GM18499 (cell line): Measurements from ENCODE around the gene CRYL1.

ENCODE experiments used
- ATAC-seq: cut with Tn5 transposase; IDR thresholded peaks from one replicate; pipeline ENCODE4 v1.9.1; 2021; ENCODE audit warnings: moderate number of reproducible peaks; ENCODE audit not compliant: insufficient read depth, unreplicated experiment

Gene CRYL1

DNA sequence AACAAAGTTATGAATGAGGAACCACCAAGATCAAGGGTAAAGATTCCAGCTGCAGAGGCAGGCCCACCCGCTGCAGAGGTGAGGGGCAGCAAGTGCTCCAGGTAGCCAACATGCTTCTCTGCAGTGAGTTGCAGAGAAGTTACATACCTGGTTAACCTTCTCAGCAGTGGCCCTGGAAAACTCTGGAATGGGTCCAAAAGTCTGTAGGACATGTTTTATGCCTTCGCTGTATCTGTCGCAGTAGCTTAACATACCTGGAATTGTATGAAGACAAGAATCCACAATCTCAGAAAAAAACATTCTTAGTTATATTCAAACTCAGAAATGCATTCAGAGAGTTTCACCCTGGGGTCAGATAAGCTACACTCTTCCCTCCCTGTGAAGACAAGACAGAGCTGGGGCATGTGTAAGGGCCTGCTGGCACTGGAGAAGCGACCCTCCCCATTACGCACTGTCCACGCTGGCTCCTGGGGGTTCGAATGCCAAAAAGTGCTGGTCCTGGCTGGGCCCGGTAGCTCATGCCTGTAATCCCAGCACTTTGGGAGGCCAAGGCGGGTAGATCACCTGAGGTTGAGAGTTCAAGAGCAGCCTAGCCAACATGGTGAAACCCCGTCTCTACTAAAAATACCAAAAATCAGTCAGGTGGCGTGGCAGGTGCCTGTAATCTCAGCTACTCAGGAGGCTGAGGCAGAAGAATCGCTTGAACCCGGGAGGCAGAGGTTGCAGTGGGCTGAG is 121.0 kb downstream of the CRYL1 start:
- no peak for ATAC-seq

DNA sequence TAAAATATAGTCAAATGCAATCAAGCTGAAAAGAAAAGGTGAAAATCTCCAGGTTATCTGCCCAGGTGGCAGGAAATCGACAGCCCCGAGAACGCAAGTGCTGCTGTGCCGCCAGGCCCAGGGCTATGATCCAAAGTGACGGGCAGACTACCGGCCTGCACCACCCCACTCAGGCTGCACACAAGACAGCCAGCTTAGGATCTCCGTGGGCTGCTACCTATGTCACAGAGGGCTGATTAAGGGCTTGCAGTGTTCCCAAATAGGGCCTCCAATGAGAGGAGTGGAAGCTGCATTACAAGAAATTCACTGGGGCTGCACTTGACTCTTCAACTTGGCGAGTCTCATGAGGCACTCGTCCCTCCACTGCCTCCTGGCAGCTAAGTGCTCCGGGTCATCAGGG is 121.8 kb downstream of the CRYL1 start:
- no peak for ATAC-seq

DNA sequence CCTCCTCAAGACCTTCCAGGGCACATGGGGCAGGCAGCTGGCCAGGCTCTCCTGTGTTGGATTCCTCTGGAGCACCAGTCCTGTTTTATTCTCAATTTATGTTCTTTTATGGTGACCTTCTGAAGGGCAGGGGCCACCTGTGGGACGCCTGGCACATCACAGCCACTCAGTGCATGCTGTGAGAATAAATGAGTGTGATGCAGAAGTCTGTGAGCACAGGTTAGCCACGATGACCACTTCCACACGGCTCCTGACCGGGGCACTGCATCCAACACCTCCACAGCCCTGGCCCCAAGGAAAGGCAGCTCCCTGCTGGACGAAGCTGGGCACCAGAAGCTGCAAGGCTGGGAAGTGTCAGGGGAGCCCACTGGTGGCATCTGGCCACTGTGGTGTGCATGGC is 122.8 kb downstream of the CRYL1 start:
- no peak for ATAC-seq

DNA sequence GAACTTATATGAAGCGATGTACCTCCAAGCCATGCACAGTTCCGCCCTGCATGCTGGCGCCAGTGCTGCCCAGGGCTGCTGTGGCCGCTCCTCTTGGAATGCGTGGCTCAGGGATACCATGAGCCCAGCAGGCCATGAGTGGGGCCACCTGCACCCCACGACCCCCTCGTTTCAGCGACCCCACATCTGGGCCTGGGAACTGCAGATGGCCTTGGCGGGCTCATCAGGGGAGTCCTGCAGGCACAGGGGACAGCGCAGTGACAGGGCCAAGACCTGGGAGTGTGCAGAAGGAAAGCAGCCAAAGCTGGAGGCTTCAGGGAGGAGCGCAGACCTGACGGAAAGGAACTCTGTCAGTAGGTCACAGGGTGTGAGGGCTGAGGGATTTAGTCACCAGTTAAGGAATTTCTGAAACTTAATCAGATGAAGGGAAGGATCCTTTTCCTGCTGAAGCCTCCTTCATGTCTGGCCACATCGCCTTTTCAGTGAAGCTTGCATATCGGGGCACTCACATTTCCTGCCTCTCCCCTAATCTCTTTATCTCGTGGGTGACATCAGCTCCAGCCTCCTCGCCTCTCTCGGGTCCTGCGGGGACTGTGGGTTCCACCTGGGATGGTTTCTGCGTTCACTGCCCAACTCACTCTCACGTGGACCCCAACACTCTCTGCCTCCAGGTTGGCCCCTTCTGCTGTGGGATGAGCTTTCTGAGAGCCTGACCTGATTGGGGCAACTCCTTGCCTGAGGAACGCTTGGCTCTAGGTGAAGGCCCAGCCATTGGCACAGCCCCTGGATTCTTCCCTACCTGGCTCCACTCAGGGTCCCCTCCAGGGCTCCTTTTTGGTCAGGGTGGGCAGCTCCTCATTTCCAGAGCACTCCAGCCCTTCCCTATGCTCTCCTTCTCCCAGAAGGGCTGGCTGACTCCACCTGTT is 123.5 kb downstream of the CRYL1 start:
- no peak for ATAC-seq

DNA sequence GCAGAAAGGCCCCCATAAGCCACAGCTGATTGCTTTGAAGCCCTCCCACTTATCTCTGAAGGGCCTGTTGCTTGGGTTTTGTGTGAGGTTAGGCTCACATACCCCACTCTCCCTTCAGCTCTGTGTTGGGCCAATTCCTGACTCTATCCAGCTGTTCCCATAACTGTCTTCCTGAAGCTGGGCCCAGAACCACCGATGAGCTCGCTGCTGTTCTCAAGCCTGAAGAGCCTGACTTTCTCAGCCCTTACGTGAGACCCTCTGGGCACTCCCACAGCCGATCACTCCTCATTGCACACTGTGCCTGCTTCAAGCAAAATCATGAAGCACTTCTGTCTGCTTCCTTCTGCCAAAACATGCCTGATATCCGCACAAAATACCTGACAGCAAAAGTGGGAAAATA is 124.1 kb downstream of the CRYL1 start:
- ATAC-seq = no peak

DNA sequence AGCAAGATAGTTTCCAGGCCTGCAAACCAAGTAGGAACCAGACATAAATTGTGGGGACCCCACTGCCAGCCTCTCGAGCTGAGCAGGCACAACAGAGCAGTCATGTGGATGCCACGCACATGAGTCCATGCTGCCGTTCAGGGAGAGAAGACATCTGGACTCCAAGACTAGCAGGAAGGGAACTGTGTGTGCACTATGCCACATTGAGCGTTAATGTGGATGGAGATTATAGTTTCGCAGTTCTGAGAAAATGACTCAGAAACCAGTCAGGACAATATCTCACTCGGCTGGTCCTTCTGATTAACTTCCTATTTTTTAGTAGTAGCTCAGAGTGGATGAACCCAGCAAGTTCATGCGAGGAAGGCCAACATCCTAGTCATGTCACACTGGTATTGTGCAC is 124.9 kb downstream of the CRYL1 start:
- ATAC-seq = no peak

DNA sequence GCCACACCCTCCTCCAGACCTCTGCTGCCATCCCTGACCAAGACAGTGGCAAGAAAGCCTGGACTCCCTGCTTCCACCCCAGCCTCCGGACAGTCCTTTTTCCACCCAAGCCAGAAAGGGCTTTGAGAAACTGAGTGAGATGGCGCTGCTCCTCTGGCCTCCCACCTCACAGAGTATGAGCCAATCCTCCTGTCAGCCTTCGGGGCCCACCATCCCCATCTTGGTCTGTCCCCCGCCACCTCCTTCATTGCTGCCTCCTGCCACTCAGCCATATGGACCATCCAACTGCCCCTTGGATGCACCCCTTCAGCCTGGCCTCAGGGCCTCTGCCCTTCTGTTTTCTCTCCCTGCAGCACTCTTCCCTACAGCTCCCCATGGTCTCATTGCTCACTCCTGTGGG is 125.7 kb downstream of the CRYL1 start:
- no peak for ATAC-seq

DNA sequence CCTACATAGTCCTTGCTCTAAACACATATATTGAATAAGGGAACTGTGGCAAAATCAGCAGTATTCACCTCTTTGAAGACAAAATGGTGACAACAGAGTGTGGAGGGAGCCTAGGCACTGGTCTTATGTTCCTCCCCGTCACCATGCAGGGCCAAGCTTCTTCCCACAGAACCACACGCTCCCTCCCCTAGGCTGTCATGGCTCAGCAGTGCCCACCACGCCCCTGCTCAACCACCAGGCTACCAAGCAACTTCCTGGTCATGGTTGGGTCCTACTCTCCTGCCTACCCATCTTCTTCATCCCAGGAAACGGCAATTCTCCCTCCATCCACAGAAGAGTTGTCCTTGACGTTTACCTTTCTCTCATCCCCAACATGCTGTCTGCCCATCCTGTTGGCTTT is 126.1 kb downstream of the CRYL1 start:
- no peak for ATAC-seq

DNA sequence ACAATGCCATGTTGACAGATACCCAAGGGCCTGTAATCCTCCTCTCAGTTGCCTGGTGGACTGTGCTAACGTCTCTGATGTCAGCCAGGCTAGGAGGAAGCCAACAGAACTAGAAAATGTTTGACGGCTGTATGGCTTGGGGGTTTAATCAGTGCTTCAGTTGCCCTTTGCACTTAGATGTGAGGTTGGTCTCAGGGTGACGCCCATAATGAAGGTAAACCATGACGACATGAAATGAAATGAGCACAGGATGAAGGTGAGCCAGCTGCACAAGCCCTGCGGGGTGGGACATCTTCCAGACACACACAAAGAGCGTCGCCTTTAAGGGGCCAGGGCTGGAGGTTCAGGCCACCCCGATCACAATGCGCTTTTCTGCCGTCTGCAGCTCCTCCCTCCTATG is 127.2 kb downstream of the CRYL1 start:
- ATAC-seq = no peak

DNA sequence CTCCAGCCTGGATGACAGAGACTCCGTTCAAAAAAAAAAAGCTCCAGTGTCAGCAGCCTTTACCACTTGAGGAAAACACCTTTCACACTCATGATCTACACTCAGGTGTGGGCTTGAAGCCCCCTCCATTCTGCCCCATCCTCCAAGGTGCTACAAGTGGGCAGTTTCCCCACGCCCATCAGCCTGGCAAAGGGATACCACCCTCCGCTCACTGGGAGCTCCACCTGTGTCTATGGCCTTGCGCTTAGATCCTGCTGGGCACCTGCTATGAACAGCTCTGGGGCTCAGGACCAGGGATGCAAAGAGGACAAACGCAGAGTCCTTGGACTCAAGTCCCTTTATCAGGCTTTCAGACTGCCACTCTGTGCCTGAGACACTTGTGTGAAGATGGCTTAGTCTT is 127.8 kb downstream of the CRYL1 start:
- no peak for ATAC-seq

DNA sequence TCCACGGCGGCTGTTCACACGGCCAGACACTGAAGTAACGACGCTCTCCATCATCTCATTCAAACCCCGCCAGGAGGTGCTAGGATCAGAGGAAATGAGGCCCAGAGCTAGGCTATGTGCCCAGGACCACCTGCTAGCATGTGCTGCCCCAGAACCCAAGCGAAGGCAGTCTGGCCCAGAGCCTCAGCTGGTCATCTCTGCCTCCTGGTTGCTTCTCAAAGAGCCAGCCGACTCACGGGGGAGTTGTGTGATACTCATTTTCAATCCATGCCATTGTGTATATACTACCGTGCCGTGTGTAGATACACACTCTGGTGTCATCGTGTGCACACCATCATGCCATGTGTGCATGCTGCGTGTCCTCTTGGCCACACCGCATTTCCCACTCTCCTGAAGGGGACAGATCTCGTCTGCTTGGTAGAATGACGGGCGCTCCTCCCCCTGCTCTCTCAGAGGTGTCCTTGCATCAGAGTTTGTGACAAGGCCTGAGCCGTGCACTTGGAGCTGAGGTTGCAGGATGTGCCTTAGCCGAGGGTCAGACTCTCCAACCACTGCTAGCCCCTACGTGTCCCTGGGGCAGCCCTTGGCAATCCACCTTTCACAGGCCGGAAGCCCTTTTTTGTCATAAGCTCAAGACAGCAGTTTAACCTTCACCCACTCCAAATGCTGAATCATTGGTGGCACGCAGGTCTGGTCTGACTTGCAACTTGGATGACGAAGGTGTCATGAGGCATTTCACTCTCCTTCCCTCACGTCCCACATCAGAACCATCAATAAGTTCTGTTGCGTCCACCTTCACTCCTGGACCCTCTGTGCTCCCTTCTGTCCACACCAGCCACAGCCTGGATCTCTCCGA is 130.4 kb downstream of the CRYL1 start:
- ATAC-seq = no peak

DNA sequence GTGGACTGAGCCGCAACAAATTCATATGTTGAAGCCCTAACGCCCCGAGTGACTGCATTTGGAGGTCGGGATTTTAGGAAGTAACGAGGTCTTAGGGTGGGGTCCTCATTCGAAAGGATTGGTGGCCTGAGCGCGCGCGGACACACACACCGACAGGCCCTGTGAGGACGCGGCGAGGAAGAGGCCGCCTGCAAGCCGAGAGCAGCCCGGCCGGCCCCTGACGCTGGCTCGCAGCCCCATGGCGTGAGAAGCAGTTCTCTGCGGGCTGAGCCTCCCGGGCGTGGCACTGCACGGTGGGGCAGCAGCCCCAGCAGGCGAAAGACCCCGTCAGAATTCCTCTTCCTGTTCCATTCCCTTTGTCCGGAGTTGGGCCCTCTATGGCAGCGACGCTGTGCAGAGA is 131.2 kb downstream of the CRYL1 start:
- no peak for ATAC-seq

DNA sequence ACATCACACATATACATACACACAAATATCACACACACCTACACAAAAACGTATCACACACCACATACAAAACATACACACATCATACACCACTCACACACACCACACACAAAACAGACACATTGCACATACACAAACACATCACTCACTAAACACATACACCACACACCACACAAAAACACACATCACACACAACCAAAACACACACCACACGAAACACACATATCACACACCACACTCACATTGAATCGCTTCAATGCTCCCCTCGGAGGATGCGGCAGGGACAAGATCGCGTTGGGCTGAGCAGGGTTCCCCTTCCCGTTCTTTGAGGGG is 131.5 kb downstream of the CRYL1 start:
- ATAC-seq = no peak

DNA sequence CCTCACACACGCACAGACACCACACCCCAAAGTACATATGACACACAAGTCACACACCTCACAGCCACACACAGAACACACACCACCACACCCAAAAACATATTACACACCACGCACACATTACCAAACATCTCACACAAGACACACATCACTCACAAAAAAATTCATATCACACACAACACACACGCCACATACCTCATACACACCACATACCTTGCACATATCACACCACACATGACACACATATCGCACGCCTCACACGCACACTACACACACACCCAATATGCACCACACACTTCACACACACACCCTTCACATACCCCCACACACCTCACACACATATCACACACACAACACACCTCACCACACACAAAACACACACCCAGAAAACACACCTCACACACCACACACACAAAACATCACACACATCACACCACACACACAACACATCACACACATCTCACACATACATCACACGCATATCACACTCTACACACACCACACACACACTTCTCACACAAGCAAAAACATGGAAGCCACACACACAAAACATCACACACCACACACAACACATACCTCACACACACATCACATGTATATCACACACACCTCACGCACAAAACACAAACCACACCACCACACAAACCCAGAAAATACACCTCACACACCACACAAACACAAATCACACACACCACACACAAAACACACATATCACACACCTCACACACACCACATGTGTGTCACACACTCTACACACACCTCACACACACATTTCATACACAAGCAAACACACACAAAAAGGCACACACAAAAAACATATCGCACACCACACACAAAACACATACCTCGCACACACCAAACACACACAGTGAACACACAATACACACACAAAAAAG is 132.1 kb downstream of the CRYL1 start:
- ATAC-seq = no peak

DNA sequence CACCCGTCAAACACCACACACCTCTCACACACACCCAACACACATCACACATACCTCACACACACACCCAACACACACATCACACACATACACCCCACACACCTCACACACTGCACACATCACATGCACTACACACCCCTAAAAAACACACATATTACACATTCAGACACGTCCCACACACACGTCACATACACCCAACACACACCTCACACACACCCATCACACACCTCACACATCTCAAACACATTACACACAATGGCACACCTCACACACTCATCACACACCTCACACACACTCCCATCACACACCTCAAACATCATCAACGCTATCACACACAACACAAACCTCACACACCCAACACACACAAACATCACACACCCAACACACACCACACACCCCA is 133.1 kb downstream of the CRYL1 start:
- no peak for ATAC-seq

DNA sequence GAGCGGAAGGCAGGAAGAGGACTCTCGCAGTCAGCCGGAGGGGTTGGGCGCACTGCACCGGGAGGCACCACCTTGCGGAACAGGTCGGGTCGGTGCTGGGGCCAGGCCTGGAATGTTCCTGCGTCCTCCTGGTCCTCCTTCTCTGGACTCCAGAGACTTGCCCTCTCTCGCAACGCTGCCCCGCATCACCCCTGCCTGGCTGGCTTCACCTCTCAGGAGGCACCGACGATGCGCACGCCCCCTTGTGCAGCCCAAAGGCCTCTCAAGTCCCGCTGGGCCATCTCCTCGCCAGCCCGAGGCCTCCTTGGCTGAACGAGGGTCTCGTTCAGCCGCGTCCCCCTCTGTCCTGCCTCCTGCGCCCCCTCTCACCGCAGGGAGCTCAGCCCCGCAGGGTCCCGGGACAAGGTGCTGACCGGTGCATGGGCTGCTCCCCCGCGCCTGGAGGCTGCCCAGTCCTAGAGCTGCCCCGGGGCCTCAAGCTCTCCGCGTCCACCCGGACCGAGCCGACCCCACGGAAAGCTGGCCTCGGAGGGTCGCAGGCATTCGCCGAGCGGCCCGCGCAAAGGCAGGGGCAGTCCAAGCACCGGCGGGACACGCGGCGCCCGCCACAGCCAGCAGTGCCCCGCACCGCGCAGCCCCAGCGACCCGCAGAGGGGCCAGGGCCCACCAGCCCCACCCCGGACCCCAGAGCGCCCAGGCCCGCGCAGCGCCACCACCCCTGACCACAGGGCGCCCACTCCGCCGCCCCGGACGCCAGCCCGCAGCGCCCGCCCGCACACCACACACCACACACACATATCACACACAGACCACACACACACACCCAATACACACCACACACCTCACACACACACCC is 133.8 kb downstream of the CRYL1 start:
- ATAC-seq = no peak

DNA sequence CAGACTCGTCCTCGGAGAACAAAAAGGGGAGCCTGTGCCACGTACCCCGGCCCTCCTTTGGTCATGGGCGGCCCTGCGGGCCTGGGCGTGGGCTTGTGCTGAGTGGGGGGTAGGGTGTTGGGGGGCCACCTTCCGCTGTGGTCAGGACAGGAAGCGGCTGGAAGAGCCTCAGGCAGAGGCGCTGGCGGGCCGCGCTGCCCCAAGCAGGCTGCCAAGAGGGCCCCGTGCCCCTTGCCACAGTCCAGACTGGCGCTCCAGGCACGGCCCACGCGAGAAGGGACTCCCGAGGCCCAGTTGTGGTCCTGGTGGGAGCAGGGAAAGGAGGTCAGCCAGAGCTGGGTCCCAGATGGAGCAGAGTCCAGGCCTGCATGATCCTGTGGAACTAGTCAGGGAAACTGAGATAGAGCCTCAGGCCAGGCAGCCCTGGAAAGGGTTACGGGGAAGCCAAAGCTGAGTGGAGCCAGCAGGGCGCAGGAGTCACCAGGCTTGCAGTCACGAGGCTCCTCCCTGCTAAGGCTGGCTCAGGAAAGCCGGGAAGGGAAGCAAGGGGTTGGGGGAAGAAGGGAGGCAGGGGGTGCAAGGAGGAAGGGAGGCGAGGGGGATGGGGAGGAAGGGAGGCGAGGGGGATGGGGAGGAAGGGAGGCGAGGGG is 135.0 kb downstream of the CRYL1 start:
- no peak for ATAC-seq

DNA sequence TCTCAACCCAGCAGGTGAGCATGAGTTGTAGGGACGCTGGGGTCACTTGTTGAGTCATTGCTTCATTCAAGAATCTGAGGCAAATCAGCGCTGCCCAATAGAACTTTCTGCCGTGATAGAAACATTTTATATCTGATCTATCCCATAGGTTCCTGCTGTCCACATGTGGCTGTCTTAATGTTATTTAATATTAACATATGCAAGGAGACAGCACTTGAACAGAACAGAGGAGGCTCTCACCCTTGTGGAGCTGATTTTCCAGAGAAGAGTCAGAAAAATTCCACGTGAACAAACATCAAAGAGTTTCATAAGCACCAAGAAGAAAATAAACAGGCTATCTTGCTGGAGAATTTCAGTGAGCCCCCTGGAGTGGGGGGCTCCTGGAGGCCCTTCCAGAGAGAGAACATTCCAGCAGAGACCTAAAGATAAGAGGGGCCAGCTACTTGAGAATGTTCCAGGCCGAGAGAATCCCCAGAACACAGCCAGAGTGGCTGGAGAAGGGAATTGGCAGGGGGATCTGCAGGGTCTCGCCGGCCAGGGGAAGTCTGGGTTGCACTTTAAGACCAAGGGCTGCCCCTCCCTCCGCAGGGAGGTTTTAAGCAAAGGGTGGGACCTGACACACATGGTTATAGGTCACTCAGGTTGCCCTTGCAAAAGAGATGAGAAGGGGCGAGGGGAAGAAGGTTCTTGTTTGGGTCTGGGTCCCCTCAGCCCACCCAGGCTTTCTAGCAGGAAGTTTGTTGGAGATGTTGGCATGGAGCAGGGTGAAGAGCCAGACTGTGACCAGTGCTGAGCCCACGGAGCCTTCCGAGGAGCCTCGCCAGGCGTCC is 135.7 kb downstream of the CRYL1 start:
- no peak for ATAC-seq
